ENCODE results near the gene DOCK2.
"Not testable (repeated sequence)": the region's sequence is repeated elsewhere in the genome, so short reads cannot be mapped to it uniquely, and the experiment has no call there.

DOCK2 gene

GRCh38 chr5:169656125-169656901 lies 19.2 kb downstream of the DOCK2 start:
- H3K36me3 ChIP-seq: no peaks in the 10 kb centered on the region
- H3K27me3 ChIP-seq: no peaks in the 10 kb centered on the region
- peaks cover 0 to 3% (median 0%) of the 10 kb centered on the region in 4 donors for H3K4me1 ChIP-seq
- no peaks in the 10 kb centered on the region for H3K9me3 ChIP-seq
- intact Hi-C loops (cut with DNase I; ENCODE audit: low total_unique reads): no loop called here
- DNase-seq: no peak
- no peak overlapping the region for H3K27ac ChIP-seq
- TF ChIP-seq CTCF (IDR thresholded peaks at IDR 0.05): no peak
- no peak overlapping the region for H3K4me3 ChIP-seq

GRCh38 chr5:169657127-169657526 lies 20.1 kb downstream of the DOCK2 start:
- intact Hi-C loops (cut with DNase I; ENCODE audit: low total_unique reads): no loop called here
- Histone ChIP-seq H3K4me1 (no peaks in the 10 kb centered on the region), H3K27me3 (no peaks in the 10 kb centered on the region), H3K27ac (no peak overlapping the region), H3K9me3 (no peaks in the 10 kb centered on the region), H3K36me3 (no peaks in the 10 kb centered on the region), H3K4me3 (no peak overlapping the region)
- no peak for DNase-seq
- TF ChIP-seq CTCF (IDR thresholded peaks at IDR 0.05): no peak

- intact Hi-C loops (cut with DNase I; ENCODE audit: low total_unique reads): not testable (repeated sequence)
Measured at GRCh38 chr5:169662451-169662850, 25.4 kb downstream of the DOCK2 start.

DNA sequence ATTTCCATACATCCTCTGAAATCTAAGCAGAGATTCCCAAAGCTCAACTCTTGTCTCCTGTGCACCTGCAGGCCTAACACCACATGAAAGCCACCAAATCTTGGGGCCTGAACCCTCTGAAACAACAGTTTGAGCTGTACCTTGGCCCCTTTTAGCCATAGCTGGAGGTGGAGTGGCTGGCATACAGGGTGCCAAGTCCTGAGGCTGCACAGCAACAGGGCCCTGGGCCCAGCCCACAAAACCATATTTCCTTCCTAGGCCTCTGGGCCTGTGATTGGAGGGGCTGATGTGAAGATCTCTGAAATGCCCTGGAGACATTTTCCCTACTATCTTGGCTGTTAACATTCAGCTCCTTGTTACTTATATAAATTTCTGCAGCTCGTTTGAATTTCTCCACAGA lies 26.5 kb downstream of the DOCK2 start:
- no peak for TF ChIP-seq CTCF (IDR thresholded peaks at IDR 0.05)
- no peak for DNase-seq
- Histone ChIP-seq H3K4me1 (peaks cover 0 to under 1% (median 0%) of the 10 kb centered on the region in 4 donors), H3K9me3 (no peaks in the 10 kb centered on the region), H3K27ac (no peak overlapping the region), H3K36me3 (no peaks in the 10 kb centered on the region), H3K4me3 (no peak overlapping the region), H3K27me3 (no peaks in the 10 kb centered on the region)
- intact Hi-C loops (cut with DNase I; ENCODE audit: low total_unique reads): no loop called here

More at GRCh38 chr5:169662451-169662850, 25.4 kb downstream of the DOCK2 start:
- not testable (repeated sequence) for H3K36me3 ChIP-seq, H3K27ac ChIP-seq, H3K4me1 ChIP-seq, H3K27me3 ChIP-seq, DNase-seq, H3K4me3 ChIP-seq, H3K9me3 ChIP-seq

- no peak for TF ChIP-seq CTCF (IDR thresholded peaks at IDR 0.05)
Measured at GRCh38 chr5:169666365-169666764, 29.3 kb downstream of the DOCK2 start.

GRCh38 chr5:169667896-169668674 lies 31.0 kb downstream of the DOCK2 start:
- no peak overlapping the region for H3K27ac ChIP-seq
- TF ChIP-seq CTCF (IDR thresholded peaks at IDR 0.05): no peak
- no peak for DNase-seq
- intact Hi-C loops (cut with DNase I; ENCODE audit: low total_unique reads): no loop called here
- H3K36me3 ChIP-seq: no peaks in the 10 kb centered on the region
- peaks cover 0 to 3% (median 0%) of the 10 kb centered on the region in 4 donors for H3K4me1 ChIP-seq
- no peak overlapping the region for H3K4me3 ChIP-seq
- H3K27me3 ChIP-seq: no peaks in the 10 kb centered on the region
- no peaks in the 10 kb centered on the region for H3K9me3 ChIP-seq

More at GRCh38 chr5:169666365-169666764, 29.3 kb downstream of the DOCK2 start:
- Histone ChIP-seq H3K4me1 (peaks cover 0 to 3% (median 0%) of the 10 kb centered on the region in 4 donors), H3K36me3 (no peaks in the 10 kb centered on the region), H3K27ac (no peak overlapping the region), H3K27me3 (no peaks in the 10 kb centered on the region), H3K9me3 (no peaks in the 10 kb centered on the region), H3K4me3 (no peak overlapping the region)
- no peak for DNase-seq
- intact Hi-C loops (cut with DNase I; ENCODE audit: low total_unique reads): no loop called here

All from tibial artery (tissue), 4 donors.